ENCODE results near the gene CACNB2. TPM values are rescaled to one million over a fixed set of nuclear protein-coding genes. Genes with fewer than 3 reads are reported as not detected.

Gene CACNB2
- total RNA-seq, 1 experiment from 2014 or later: not detected

DNA sequence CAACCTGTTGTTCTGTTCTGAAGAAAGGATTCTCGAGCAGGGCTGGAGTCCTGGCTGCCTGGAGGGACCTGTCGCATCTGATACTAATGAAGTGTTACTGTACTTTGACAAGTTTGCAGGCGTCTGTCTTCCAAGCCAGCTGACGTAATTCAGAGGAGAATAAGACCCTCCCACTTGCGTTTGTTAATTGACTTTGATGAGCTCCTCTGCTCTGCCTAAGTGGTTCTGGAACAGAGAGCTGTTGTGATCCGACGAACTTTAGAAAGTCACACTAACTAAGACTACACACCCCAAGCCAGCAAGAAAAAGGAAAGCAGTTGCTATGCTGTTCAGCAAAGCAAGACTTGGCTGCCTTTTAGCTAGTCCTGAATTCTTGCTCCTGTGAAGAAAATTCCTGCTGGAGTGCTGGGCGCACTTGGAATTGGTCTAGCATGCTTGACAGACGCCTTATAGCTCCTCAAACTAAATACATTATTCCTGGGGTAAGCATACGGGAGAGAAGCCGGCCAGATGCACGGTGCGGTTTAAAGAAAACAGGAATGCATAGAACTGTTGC is 200.3 kb downstream of the CACNB2 start:
- DNase-seq (ENCODE audit: low read depth): no peak
- in situ Hi-C loops (cut with HindIII; ENCODE audit: low pct_unique_long_range_greater_than_20kb, low sequenced_read_pairs): no loop called here

- DNase-seq (ENCODE audit: low read depth): no peak
- in situ Hi-C loops (cut with HindIII; ENCODE audit: low pct_unique_long_range_greater_than_20kb, low sequenced_read_pairs): no loop called here
Observed at GRCh38 chr10:18341055-18341454, 200.8 kb downstream of the CACNB2 start.

GRCh38 chr10:18343573-18343972 is 203.3 kb downstream of the CACNB2 start:
- DNase-seq (ENCODE audit: low read depth): no peak
- in situ Hi-C loops (cut with HindIII; ENCODE audit: low pct_unique_long_range_greater_than_20kb, low sequenced_read_pairs): no loop called here

DNA sequence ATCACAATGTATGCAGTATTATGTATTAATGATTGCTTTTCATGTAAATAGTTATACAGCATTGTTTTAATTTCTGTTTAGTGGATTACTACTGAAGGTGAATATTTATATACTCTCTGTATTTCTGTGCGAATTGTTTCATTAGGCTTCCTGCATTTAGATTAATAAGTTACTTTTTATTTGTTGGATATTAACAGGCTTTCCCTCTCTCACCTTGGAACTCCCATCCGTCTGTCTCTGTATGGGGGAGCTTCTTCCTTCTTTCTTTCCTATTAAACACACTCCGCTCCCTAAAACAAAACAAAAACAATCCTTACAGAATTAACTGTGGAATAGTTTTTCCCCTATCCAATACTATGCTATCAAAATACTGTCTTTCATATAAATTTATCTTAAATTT is 205.1 kb downstream of the CACNB2 start:
- no peak for DNase-seq (ENCODE audit: low read depth)
- in situ Hi-C loops (cut with HindIII; ENCODE audit: low pct_unique_long_range_greater_than_20kb, low sequenced_read_pairs): no loop called here

- DNase-seq (ENCODE audit: low read depth): no peak
- in situ Hi-C loops (cut with HindIII; ENCODE audit: low pct_unique_long_range_greater_than_20kb, low sequenced_read_pairs): no loop called here
Observed at GRCh38 chr10:18350340-18350739, 210.1 kb downstream of the CACNB2 start.

DNA sequence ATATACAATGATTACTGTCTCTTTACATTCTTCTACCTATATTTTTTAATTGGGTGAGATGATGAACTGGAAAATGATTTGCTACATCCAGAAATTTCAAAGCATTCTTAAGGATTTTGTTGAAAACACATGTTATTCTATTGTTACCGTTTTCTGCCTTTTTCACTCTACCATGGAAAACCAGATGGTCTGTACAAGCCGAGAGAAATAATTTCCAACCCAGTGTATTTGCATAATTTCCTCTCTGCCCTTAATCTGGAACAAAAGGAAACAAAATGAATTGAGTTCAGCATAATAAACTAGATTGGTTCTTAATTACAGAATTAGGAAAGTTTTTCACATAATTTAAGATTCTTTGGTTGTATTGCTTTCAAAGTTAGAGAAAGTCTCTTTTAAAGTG is 211.2 kb downstream of the CACNB2 start:
- in situ Hi-C loops (cut with HindIII; ENCODE audit: low pct_unique_long_range_greater_than_20kb, low sequenced_read_pairs): no loop called here
- no peak for DNase-seq (ENCODE audit: low read depth)

DNA sequence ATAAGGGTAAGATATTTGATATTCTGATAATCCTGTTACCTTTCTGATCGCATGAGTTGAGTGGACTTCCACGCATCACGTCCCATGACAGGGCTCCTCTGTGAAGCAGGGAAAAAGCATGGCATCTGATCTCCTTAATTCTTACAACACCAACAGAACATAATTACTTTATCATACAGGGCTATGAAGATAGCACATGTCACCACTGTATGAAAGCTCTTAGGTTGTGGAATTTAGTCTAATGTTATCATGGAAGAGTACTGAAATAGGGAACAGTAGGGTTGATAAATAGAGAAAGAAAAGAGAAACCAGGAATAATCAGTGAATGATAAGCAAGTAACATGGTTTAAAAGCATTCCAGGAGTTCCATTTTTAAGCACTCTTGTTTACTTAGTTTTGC is 212.0 kb downstream of the CACNB2 start:
- in situ Hi-C loops (cut with HindIII; ENCODE audit: low pct_unique_long_range_greater_than_20kb, low sequenced_read_pairs): no loop called here

DNA sequence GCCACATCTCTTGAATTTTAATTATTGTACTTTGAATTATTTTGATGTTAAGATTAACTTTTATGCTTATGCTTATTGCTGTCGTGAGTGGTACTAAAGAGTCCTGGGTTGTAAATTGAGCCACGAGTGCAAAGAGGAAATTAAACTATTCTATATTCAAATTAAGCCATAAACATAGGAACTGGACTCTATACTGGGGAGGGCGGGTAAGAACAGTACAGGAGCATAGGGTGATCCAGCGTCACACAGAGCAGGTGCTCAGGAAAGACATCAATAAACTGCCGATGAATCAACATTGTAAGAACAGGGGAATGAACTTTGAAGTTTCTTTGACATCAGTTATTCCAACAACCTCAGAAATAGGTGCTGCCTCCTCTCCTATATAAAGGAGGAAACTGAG is 219.6 kb downstream of the CACNB2 start:
- in situ Hi-C loops (cut with HindIII; ENCODE audit: low pct_unique_long_range_greater_than_20kb, low sequenced_read_pairs): no loop called here
- DNase-seq (ENCODE audit: low read depth): no peak

More for the DNA sequence above, 212.0 kb downstream of the CACNB2 start:
- DNase-seq (ENCODE audit: low read depth): no peak

GRCh38 chr10:18362892-18363291 is 222.7 kb downstream of the CACNB2 start:
- DNase-seq (ENCODE audit: low read depth): no peak
- in situ Hi-C loops (cut with HindIII; ENCODE audit: low pct_unique_long_range_greater_than_20kb, low sequenced_read_pairs): no loop called here

GRCh38 chr10:18364987-18365775 is 225.0 kb downstream of the CACNB2 start:
- DNase-seq (ENCODE audit: low read depth): no peak
- in situ Hi-C loops (cut with HindIII; ENCODE audit: low pct_unique_long_range_greater_than_20kb, low sequenced_read_pairs): no loop called here

- no peak for DNase-seq (ENCODE audit: low read depth)
- in situ Hi-C loops (cut with HindIII; ENCODE audit: low pct_unique_long_range_greater_than_20kb, low sequenced_read_pairs): no loop called here
Observed at GRCh38 chr10:18367840-18368239, 227.6 kb downstream of the CACNB2 start.

DNA sequence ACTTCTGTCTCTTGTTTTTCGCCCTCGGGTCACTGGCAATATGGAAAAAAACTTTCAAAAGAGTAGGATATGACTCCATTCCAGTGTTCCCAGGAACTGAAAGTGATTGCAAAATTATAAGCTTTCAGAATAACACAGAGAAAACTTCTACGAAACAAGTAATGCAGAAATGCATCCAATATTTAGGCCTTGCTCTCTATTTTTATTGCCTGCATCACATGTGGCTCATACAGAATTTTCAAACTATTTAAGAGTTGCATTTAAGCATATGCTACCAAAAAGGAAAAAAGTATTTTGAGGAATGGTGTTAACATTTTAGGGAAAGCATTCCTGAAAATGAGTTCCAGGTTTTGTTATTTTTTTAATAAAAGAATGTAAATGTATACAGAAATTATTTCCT is 228.0 kb downstream of the CACNB2 start:
- in situ Hi-C loops (cut with HindIII; ENCODE audit: low pct_unique_long_range_greater_than_20kb, low sequenced_read_pairs): no loop called here
- DNase-seq (ENCODE audit: low read depth): no peak

DNA sequence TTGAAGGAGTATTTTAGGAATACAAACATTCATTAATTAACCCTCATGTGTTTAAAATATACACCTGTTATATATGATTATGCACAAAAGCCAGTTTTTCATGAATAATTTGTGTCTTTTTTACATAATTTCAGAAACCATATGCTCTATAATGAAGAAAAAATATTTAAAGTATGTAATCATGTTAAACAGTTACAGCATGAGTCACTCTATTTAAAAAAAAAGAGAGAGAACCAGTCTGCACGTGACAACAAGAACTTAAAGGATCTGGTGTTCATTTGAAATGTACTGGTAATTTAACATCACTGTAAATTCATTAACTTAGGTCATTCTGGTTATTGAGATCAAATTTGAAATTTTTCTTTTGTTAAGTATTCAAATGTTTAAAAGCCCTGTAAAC is 228.5 kb downstream of the CACNB2 start:
- in situ Hi-C loops (cut with HindIII; ENCODE audit: low pct_unique_long_range_greater_than_20kb, low sequenced_read_pairs): no loop called here
- DNase-seq (ENCODE audit: low read depth): no peak

- DNase-seq (ENCODE audit: low read depth): no peak
- in situ Hi-C loops (cut with HindIII; ENCODE audit: low pct_unique_long_range_greater_than_20kb, low sequenced_read_pairs): no loop called here
Observed at GRCh38 chr10:18369859-18370473, 229.7 kb downstream of the CACNB2 start.

GRCh38 chr10:18376650-18377049 is 236.4 kb downstream of the CACNB2 start:
- in situ Hi-C loops (cut with HindIII; ENCODE audit: low pct_unique_long_range_greater_than_20kb, low sequenced_read_pairs): no loop called here
- no peak for DNase-seq (ENCODE audit: low read depth)

DNA sequence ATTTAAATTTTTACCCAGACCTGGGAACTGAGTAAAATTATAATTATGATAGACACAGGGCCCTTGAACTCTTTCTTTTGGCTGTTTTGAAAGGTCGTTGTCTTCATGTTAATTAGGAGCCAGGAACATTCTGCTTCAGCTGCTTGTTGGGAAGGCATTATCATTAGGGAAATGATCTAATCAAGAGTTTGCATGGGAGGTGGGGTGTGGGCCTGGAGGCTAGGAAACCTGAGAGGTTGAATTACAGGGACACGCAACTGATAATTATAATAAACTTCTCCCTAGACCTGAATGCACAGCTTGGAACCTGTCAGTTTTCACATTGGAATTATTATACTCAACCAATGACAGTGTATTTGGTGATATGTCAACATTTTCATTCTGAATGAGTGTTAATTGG is 237.7 kb downstream of the CACNB2 start:
- in situ Hi-C loops (cut with HindIII; ENCODE audit: low pct_unique_long_range_greater_than_20kb, low sequenced_read_pairs): no loop called here

DNA sequence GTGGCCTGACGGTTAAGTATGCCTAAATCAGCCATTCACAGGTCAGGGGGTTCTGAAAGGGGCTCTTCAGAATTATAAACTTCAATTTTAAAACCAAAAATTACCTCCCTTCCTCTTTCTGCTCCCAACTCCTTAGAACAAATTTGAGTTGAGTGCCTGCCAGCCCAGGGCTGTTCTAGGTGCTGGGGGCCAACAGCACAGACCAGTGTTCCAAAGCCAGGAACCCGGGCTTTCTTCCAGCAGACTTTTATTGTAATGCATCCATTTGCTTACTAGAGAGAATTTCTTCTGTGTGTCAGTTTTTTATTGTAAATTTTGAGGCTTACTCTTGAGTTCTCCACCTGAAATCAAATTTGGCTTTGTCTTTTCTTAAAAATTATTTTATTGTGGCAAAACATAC is 238.5 kb downstream of the CACNB2 start:
- DNase-seq (ENCODE audit: low read depth): no peak
- in situ Hi-C loops (cut with HindIII; ENCODE audit: low pct_unique_long_range_greater_than_20kb, low sequenced_read_pairs): no loop called here

More for the DNA sequence above, 237.7 kb downstream of the CACNB2 start:
- no peak for DNase-seq (ENCODE audit: low read depth)

- in situ Hi-C loops (cut with HindIII; ENCODE audit: low pct_unique_long_range_greater_than_20kb, low sequenced_read_pairs): no loop called here
- no peak for DNase-seq (ENCODE audit: low read depth)
Observed at GRCh38 chr10:18381679-18382078, 241.5 kb downstream of the CACNB2 start.

DNA sequence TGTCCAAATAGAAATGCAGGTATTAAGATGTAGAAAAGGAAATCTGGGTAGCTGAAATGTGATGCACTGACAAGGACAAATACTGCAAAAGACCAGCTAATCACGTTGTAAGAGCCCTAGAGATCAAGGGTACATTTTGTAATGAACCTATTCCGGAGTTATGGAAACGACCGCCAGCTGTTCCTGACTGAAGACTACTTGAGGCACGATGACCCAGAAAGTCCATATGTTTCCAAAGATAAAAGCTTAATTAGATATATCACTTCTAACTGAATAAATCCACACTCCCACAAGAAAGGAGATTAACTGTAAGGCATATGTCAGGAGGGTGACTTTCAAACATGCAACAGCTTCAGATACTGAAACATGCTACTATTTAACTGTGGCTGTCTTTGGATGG is 257.7 kb downstream of the CACNB2 start:
- in situ Hi-C loops (cut with HindIII; ENCODE audit: low pct_unique_long_range_greater_than_20kb, low sequenced_read_pairs): no loop called here
- DNase-seq (ENCODE audit: low read depth): no peak

DNA sequence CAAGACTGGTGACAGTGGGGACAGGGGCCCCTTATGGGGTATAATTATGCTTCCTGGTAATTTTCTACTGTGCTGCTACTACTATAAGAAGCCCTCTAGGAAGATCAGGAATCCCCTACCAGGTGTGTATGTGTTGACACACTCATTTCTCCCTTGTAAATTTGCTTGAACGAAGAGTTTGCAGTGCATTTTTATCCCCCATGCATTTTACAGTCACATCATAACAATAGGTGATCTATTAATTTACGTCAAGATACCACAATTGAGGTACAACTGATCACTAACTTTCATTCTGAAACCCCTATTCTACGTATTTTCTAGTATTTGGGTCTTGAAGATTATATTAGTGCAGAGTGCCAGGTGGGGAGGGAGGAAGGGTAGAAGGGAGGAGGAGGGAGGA is 258.9 kb downstream of the CACNB2 start:
- DNase-seq (ENCODE audit: low read depth): no peak
- in situ Hi-C loops (cut with HindIII; ENCODE audit: low pct_unique_long_range_greater_than_20kb, low sequenced_read_pairs): no loop called here

Measured in Caki2 (cell line).